ENCODE results near the gene TRIM77. TPM values are rescaled to one million over a fixed set of nuclear protein-coding genes. Genes with fewer than 3 reads are reported as not detected.
"Not testable (repeated sequence)": the region's sequence is repeated elsewhere in the genome, so short reads cannot be mapped to it uniquely, and the experiment has no call there.

Gene TRIM77
- polyA plus RNA-seq (2013, experiment 1 of 2) = not detected
- not detected for polyA plus RNA-seq (2013, experiment 2 of 2)

DNA sequence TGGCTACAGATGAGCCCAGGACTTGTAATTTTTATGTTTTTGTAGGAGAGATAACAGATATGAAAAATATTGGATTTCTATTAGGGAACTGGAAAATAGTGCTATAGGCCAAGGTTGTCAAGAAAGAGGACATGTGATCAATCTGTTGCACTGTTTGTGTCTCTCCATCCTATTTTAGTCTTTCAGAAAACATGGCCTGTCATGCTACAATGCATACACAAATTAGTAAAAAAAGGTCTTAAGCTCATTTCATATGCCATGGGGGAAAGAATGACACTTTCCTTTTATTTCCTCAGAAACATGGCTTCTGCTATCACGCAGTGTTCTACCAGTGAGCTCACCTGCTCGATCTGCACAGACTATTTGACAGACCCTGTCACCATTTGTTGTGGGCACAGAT, at the start of gene TRIM77:
TSS of gene TRIM77 (plus strand) at position 301 of the 400 bp plus-strand sequence. CDS start at position 301, 0 bp downstream.
- not testable (repeated sequence) for H2BK5ac ChIP-seq (ENCODE audit: low read length); H3K79me1 ChIP-seq (ENCODE audit: low read length); H3K9ac ChIP-seq (ENCODE audit: low read length); DNase-seq; H4K8ac ChIP-seq (ENCODE audit: low read depth, low read length); H3K4me3 ChIP-seq (ENCODE audit: low read length); H2BK15ac ChIP-seq (replicated peaks; ENCODE audit: low read depth); H3K4me2 ChIP-seq (ENCODE audit: low read length); H3K27ac ChIP-seq (ENCODE audit: low read depth, low read length); H3K4me1 ChIP-seq (ENCODE audit: control insufficient read depth, low read depth, low read length); H4K5ac ChIP-seq (ENCODE audit: low read length); H3K23ac ChIP-seq (ENCODE audit: low read length); H3K4ac ChIP-seq (ENCODE audit: low read depth, low read length); H2AK5ac ChIP-seq (ENCODE audit: low read length); H3K18ac ChIP-seq (ENCODE audit: low read length); H3K36me3 ChIP-seq (ENCODE audit: control insufficient read depth, insufficient read depth, low read length); H3K79me2 ChIP-seq (ENCODE audit: control insufficient read depth, insufficient read depth, low read length); H3K56ac ChIP-seq (ENCODE audit: low read length); H2BK120ac ChIP-seq (ENCODE audit: low read depth, low read length); H3K27me3 ChIP-seq (ENCODE audit: insufficient read depth, low read length, poor library complexity)
- WGBS (ENCODE audit: extremely low coverage, insufficient coverage, low lambda C conversion rate) = no CpG with 5 or more reads among the region's 2 CpGs

DNA sequence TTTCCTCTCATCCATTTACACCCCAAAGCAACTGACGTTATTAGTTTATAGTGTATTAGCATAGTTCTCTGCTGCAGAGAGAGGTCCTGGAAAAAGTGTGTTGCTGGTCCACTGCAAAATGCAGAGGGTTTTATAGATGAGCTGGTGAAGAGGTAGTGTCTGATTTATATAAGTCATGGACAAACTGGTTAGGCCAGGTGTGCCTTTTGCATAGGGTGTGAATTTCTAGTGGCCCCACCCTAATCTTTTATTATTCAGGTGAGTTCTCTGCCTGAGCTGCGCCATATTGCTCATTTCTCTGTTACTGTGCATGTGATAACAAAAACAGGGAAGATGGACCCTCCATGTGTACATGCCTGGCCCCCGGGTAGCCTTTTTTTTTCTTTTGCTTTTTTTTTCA, 43.1 kb upstream of the TRIM77 start:
- Histone ChIP-seq H2BK120ac (ENCODE audit: low read depth, low read length) (no peak overlapping the region), H3K4me1 (ENCODE audit: control insufficient read depth, low read depth, low read length) (no peaks in the 10 kb centered on the region), H3K27me3 (ENCODE audit: insufficient read depth, low read length, poor library complexity) (no peaks in the 10 kb centered on the region), H3K79me1 (ENCODE audit: low read length) (no peaks in the 10 kb centered on the region), H3K27ac (ENCODE audit: low read depth, low read length) (no peak overlapping the region), H4K5ac (ENCODE audit: low read length) (no peak overlapping the region), H3K4me2 (ENCODE audit: low read length) (no peak overlapping the region), H3K56ac (ENCODE audit: low read length) (no peak overlapping the region), H3K36me3 (ENCODE audit: control insufficient read depth, insufficient read depth, low read length) (no peaks in the 10 kb centered on the region), H4K8ac (ENCODE audit: low read depth, low read length) (no peak overlapping the region), H2BK15ac (replicated peaks; ENCODE audit: low read depth) (no peak overlapping the region), H2BK5ac (ENCODE audit: low read length) (no peak overlapping the region), H3K18ac (ENCODE audit: low read length) (no peak overlapping the region), H3K23ac (ENCODE audit: low read length) (no peak overlapping the region), H3K79me2 (ENCODE audit: control insufficient read depth, insufficient read depth, low read length) (no peaks in the 10 kb centered on the region), H2AK5ac (ENCODE audit: low read length) (no peak overlapping the region), H3K4ac (ENCODE audit: low read depth, low read length) (no peak overlapping the region), H3K9ac (ENCODE audit: low read length) (no peak overlapping the region), H3K4me3 (ENCODE audit: low read length) (no peak overlapping the region)
- whole genome bisulfite sequencing (ENCODE audit: extremely low coverage, insufficient coverage, low lambda C conversion rate) = no CpG with 5 or more reads among the region's 3 CpGs
- DNase-seq = no peak

- not testable (repeated sequence) for H3K4ac ChIP-seq (ENCODE audit: low read depth, low read length); H4K5ac ChIP-seq (ENCODE audit: low read length); H3K4me3 ChIP-seq (ENCODE audit: low read length); H3K23ac ChIP-seq (ENCODE audit: low read length); DNase-seq; H4K8ac ChIP-seq (ENCODE audit: low read depth, low read length); H3K18ac ChIP-seq (ENCODE audit: low read length); H3K27ac ChIP-seq (ENCODE audit: low read depth, low read length); H3K4me1 ChIP-seq (ENCODE audit: control insufficient read depth, low read depth, low read length); H3K79me2 ChIP-seq (ENCODE audit: control insufficient read depth, insufficient read depth, low read length); H2BK15ac ChIP-seq (replicated peaks; ENCODE audit: low read depth); H3K56ac ChIP-seq (ENCODE audit: low read length); H3K27me3 ChIP-seq (ENCODE audit: insufficient read depth, low read length, poor library complexity); H2BK120ac ChIP-seq (ENCODE audit: low read depth, low read length); H3K36me3 ChIP-seq (ENCODE audit: control insufficient read depth, insufficient read depth, low read length); H3K79me1 ChIP-seq (ENCODE audit: low read length); H3K4me2 ChIP-seq (ENCODE audit: low read length); H2BK5ac ChIP-seq (ENCODE audit: low read length); H2AK5ac ChIP-seq (ENCODE audit: low read length); H3K9ac ChIP-seq (ENCODE audit: low read length)
- no CpG with 5 or more reads among the region's 6 CpGs for WGBS (ENCODE audit: extremely low coverage, insufficient coverage, low lambda C conversion rate)
Observed at GRCh38 chr11:89668158-89668557, 41.9 kb upstream of the TRIM77 start.

DNA sequence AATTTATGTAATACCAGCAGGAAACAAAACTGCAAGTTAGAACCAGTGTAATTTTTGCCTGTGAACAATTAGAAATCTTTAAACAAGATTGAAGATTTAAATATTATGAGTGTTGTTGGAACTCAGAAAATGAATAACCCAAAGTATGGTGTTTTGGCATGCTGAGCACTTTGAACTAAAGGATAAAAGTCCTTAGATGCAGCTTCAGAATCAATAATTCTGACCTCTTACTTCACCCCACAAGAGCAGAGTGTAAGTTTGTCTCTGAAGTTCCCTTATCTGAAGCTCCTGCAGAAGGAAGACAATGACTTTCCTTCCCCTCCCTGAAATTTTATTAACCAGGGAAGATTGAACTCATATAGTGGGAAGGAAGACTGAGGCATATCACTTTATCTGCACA, 40.5 kb upstream of the TRIM77 start:
- not testable (repeated sequence) for H3K9ac ChIP-seq (ENCODE audit: low read length); H3K4ac ChIP-seq (ENCODE audit: low read depth, low read length); H3K4me2 ChIP-seq (ENCODE audit: low read length); H4K5ac ChIP-seq (ENCODE audit: low read length); H3K27ac ChIP-seq (ENCODE audit: low read depth, low read length); H3K79me2 ChIP-seq (ENCODE audit: control insufficient read depth, insufficient read depth, low read length); H3K18ac ChIP-seq (ENCODE audit: low read length); H3K4me1 ChIP-seq (ENCODE audit: control insufficient read depth, low read depth, low read length); DNase-seq; H3K27me3 ChIP-seq (ENCODE audit: insufficient read depth, low read length, poor library complexity); H4K8ac ChIP-seq (ENCODE audit: low read depth, low read length); H3K23ac ChIP-seq (ENCODE audit: low read length); H2BK15ac ChIP-seq (replicated peaks; ENCODE audit: low read depth); H3K79me1 ChIP-seq (ENCODE audit: low read length); H3K36me3 ChIP-seq (ENCODE audit: control insufficient read depth, insufficient read depth, low read length); H2BK5ac ChIP-seq (ENCODE audit: low read length); H3K56ac ChIP-seq (ENCODE audit: low read length); H2BK120ac ChIP-seq (ENCODE audit: low read depth, low read length); H3K4me3 ChIP-seq (ENCODE audit: low read length); H2AK5ac ChIP-seq (ENCODE audit: low read length)

- H2AK5ac ChIP-seq (ENCODE audit: low read length); H3K4ac ChIP-seq (ENCODE audit: low read depth, low read length); DNase-seq; H2BK15ac ChIP-seq (replicated peaks; ENCODE audit: low read depth); H2BK120ac ChIP-seq (ENCODE audit: low read depth, low read length); H3K27ac ChIP-seq (ENCODE audit: low read depth, low read length); H2BK5ac ChIP-seq (ENCODE audit: low read length); H4K8ac ChIP-seq (ENCODE audit: low read depth, low read length); H3K56ac ChIP-seq (ENCODE audit: low read length); H3K79me1 ChIP-seq (ENCODE audit: low read length); H3K9ac ChIP-seq (ENCODE audit: low read length); H3K23ac ChIP-seq (ENCODE audit: low read length); H3K27me3 ChIP-seq (ENCODE audit: insufficient read depth, low read length, poor library complexity); H3K4me2 ChIP-seq (ENCODE audit: low read length); H3K4me3 ChIP-seq (ENCODE audit: low read length); H3K36me3 ChIP-seq (ENCODE audit: control insufficient read depth, insufficient read depth, low read length); H3K18ac ChIP-seq (ENCODE audit: low read length); H3K4me1 ChIP-seq (ENCODE audit: control insufficient read depth, low read depth, low read length); H3K79me2 ChIP-seq (ENCODE audit: control insufficient read depth, insufficient read depth, low read length); H4K5ac ChIP-seq (ENCODE audit: low read length): not testable (repeated sequence)
- no CpG with 5 or more reads among the region's 4 CpGs for WGBS (ENCODE audit: extremely low coverage, insufficient coverage, low lambda C conversion rate)
Observed at GRCh38 chr11:89669993-89670669, 40.0 kb upstream of the TRIM77 start.

DNA sequence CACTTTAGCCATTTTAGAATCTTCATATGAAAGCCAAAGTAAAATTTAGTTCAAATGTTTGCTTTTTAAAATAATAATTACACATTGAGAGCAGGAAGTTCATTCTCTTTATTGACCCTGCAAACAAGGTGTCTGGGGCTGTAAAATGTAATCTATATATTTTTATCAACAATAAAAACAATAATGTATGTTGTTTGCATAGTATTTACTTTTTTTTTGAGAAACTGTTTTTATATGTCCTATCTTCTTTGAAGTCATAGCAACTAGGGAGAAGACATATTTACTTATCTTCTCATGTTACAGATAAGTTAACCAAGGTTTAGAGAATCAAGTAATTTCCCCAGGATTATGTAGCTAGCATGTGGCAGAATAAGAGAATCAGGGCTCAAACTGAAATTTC, 37.6 kb upstream of the TRIM77 start:
- DNase-seq; H3K79me2 ChIP-seq (ENCODE audit: control insufficient read depth, insufficient read depth, low read length); H3K27ac ChIP-seq (ENCODE audit: low read depth, low read length); H2BK15ac ChIP-seq (replicated peaks; ENCODE audit: low read depth); H4K5ac ChIP-seq (ENCODE audit: low read length); H2BK5ac ChIP-seq (ENCODE audit: low read length); H3K9ac ChIP-seq (ENCODE audit: low read length); H3K4me1 ChIP-seq (ENCODE audit: control insufficient read depth, low read depth, low read length); H3K27me3 ChIP-seq (ENCODE audit: insufficient read depth, low read length, poor library complexity); H3K4me2 ChIP-seq (ENCODE audit: low read length); H2AK5ac ChIP-seq (ENCODE audit: low read length); H2BK120ac ChIP-seq (ENCODE audit: low read depth, low read length); H3K36me3 ChIP-seq (ENCODE audit: control insufficient read depth, insufficient read depth, low read length); H3K18ac ChIP-seq (ENCODE audit: low read length); H3K4ac ChIP-seq (ENCODE audit: low read depth, low read length); H3K23ac ChIP-seq (ENCODE audit: low read length); H3K56ac ChIP-seq (ENCODE audit: low read length); H4K8ac ChIP-seq (ENCODE audit: low read depth, low read length); H3K4me3 ChIP-seq (ENCODE audit: low read length); H3K79me1 ChIP-seq (ENCODE audit: low read length): not testable (repeated sequence)
